SKM-1 treated with dmso at 0.1 percent for 144 hours (cell line): ENCODE measurements around the gene CGN.

Source experiments
- DNase-seq: peaks from one replicate; lab custom pipeline; 2025; ENCODE audit not compliant: unreplicated experiment; lab: John Stamatoyannopoulos, UW

Gene CGN, protein sequence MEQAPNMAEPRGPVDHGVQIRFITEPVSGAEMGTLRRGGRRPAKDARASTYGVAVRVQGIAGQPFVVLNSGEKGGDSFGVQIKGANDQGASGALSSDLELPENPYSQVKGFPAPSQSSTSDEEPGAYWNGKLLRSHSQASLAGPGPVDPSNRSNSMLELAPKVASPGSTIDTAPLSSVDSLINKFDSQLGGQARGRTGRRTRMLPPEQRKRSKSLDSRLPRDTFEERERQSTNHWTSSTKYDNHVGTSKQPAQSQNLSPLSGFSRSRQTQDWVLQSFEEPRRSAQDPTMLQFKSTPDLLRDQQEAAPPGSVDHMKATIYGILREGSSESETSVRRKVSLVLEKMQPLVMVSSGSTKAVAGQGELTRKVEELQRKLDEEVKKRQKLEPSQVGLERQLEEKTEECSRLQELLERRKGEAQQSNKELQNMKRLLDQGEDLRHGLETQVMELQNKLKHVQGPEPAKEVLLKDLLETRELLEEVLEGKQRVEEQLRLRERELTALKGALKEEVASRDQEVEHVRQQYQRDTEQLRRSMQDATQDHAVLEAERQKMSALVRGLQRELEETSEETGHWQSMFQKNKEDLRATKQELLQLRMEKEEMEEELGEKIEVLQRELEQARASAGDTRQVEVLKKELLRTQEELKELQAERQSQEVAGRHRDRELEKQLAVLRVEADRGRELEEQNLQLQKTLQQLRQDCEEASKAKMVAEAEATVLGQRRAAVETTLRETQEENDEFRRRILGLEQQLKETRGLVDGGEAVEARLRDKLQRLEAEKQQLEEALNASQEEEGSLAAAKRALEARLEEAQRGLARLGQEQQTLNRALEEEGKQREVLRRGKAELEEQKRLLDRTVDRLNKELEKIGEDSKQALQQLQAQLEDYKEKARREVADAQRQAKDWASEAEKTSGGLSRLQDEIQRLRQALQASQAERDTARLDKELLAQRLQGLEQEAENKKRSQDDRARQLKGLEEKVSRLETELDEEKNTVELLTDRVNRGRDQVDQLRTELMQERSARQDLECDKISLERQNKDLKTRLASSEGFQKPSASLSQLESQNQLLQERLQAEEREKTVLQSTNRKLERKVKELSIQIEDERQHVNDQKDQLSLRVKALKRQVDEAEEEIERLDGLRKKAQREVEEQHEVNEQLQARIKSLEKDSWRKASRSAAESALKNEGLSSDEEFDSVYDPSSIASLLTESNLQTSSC

DNA sequence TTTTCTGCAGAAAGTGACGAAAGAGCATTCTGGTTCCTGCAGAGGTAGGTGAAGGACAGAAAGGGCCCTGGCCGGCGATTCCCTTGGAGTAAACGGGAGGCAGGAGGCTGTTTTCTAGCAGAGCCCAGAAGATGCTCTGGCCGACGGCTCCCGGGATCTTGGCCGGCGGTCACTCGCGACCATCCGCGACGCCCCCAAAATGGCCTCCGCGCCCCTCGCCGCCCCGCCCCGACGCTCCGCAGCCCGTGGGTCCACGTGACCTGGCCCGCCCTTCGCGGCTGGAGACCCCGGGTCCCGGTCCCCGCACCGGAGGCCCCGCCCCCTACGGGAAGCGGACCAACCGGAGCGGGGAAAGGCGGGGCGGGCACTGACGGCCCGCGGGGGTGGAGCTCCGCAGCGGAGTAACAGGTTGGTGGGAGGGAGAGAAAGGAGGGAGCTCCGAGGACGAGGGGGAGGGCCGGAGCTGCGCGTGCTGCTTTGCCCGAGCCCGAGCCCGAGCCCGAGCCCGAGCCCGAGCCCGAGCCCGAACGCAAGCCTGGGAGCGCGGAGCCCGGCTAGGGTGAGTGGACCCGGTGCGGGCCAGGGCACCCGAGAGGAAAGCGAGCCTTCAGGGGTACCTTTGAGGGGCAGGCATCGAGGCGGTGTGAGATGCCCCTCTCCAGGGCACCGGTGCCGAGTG is at the start of gene CGN:
TSS of gene CGN (plus strand) at position 431 of the 679 bp plus-strand sequence. CDS start 7,133 bp downstream, outside the sequence.
- peak; percentile 94 for DNase-seq

DNA sequence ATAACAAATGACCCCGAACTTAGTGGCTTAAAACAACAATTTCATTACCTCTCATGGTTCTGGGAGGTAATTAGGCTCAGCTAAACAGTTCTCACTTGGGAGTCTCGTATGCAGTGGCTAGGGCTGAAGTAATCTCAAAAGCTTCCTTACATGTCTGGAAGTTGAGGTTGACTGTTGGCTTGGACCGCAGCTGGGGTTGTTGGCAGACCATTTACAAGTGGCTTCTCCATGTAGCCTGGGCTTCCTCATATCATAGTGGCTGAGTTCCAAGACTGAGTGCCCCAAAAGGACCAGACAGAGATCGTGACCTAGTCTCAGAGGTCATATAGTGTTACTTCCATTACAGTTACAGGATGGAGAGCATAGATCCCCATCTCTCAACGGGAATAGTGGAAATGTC is 49.5 kb upstream of the CGN start:
- peak; percentile 67 for DNase-seq

DNA sequence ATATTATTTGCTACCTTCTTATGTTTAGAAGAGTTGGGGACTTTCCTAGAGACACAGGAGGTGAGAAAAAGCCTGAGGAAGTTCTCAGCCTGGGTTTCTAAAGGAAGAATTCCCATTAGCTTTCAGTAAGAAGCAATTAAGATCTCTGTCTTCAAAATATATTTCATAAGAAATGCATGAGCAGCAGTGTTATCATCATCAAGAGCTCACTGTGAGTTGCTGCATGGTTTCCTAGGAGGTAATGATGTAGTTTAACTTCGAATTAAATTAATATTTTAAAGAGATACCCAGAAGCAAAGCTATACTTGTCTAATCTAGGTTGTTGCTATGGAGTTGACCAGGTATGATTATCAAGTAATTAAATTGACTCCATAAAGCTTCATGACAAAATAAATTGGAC is 46.2 kb upstream of the CGN start:
- no peak for DNase-seq

DNA sequence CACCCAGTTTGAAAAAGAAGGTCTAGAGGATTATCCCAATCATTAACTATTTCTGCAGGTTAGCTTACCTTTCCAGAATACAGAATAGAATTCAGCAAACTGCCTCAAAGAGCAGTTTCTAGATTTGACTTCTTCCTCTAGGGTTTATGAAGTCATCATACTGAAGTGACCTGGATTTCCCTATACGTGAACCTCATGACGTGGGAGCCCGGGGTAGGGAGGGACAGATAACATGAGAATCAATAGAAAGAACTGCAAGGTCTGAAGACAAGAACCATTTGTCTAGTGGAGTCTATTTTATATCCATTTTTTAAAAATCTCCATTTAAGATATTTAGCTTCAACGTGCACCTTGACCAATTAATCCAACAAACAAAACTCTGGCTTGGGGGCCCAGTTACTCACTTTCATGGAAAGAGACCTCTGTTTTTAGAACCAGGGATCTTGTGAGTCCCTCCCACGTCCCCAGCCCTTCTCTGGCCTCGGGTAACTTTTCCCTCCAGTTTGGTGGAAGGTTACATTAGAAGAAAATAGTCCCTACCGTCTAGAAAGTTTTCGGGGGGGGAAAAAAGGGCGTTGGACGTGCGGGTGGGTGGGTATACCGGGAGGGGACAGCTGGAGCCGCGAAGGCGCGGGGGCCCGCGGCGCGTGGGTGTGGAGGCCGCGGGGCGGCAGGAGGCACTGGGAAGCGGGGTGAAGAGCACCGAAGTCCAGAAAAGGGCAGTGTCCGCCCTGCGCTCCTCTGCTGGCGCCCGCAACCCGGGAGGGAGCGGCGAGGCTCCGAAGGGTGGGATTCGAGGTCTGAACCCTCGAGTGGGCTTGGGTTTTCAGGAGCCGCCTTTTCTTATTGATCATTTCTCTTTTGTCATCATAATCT is 38.1 kb upstream of the CGN start:
- no peak for DNase-seq

DNA sequence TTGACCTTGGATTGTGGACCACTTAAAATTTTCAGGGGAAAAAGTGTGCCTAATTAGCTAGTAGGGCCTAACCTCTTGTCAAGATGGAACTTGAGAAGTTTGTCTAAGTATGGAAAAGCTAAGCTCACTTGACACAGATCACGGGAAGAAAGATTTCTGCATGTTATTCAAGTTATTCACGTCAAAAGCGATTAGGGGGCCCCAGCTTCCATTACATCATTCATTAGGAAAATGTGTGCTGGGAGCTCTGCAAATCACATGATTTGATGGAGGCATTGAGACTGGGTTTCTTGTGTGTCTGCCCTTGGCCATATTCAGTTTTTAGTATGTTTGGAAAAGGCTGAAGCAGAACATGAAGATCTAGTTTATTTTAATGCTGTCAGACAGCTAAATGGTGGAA is 36.4 kb upstream of the CGN start:
- no peak for DNase-seq

DNA sequence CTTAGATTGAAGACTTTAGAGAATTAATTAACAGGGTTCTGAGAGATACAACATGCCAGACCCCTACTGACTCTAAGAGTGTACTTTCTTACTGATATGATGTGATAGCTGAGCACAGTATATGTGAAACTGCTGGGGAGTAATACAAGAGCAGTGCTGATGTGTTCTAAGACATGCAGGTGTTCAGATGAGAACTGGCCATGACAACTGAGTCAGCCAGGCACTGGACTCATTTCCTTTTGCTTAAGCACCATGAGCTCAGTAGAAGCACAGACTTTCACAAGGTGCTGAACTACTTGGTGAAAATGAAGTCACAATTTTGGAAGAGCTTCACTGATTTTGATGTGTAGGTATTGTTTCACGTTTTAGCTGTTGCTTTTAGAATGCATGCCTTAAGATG is 36.0 kb upstream of the CGN start:
- DNase-seq, result no peak

DNA sequence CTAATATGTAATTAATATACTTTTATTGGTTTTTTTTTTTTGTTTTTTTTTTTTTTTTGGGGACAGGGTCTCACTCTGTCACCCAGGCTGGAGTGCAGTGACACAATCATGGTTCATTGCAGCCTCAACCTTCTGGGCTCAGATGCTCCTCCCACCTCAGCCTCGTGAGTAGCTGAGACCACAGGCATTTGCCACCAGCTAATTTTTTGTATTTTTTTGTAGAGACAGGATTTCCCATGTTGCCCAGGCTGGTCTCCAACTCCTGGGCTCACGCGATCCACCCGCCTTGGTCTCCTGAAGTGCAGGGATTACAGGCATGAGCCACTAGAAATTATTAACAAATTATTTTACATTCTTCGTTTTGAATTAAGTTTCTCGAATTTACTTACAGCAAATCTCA is 35.1 kb upstream of the CGN start:
- no peak for DNase-seq

DNA sequence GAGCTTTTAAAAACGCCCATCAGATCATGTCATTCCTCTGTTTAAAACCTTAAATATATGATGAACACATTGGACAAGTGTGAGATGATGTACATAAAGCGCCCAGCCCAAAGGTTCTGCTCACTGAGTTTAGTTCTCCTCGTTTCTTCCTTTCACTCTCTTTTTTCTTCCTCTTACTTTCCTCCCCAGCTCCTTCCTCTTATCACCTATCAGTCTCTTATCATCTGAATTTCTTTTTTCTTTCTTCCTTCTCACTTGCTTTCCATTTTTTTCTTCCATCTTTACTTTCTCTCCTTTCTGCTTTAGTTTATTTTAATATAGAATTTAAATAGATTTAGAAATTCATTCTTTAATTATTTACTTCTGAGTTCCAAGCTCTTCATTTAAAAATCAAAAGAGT is 34.1 kb upstream of the CGN start:
- DNase-seq, result no peak

DNA sequence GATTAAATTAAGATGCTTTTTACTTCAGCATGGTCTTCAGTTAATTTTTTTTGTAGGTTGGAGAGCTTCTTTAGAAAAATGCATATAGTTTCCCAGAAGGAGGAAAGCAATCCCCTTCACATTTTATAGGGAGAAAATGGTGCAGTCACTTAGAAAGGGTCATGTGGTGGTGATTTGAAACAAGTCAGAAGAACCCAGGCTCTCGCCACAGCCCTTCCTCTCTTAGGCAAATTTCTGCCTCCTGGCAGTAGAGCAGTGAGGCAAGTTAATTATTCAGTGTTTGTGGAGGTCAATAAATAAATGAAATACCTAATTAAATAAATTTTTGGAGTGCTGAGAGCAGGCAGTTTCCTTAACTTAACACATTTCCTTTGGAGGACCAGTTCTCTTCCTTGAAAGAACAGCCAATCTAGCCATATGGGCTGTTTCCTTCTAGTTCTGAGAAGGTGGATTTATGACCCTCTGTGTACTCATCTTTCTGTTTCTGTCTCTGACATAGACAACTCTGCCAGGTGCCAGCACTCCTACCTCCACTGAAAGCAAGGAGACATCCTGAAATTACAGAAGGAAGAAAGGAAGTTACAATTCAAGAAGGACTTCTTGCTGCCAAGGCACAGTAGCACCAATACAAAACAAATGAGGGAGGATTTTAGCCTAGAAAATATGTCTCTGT is 32.9 kb upstream of the CGN start:
- no peak for DNase-seq

DNA sequence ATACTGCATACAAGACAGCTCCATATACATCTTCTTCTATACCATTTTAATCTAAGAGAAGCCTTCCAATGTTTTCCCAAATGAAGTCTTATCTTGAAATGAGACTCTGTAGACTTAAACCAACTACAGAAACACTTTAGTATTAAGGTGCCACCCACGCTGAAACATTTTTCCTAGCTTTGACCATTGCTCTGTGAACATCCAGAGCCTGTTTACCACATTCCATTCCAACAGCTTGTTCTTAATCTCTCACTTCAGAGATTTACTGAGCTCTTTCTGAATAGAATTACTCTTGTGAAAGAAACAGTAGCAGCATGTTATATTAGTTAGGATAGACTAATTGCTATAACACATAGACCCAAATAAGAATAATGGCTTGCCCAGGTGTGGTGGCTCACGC is 32.3 kb upstream of the CGN start:
- no peak for DNase-seq

DNA sequence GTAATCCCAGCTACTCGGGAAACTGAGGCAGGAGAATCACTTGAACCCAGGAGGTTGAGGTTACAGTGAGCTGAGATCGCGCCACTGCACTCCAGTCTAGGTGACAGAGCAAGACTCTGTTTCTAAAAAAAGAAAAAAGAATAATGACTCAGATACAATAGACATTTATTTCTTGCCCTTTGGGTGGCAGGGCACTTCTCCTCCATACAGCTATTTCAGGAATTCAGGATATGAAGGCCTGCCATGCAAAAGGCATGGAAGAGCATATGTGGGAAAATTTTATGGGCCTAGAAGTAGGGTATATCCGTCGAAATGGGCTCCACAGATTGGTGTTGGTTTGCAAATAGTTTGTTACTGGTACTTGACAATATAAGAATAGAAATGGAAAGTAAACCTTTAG is 31.7 kb upstream of the CGN start:
- DNase-seq, result no peak

DNA sequence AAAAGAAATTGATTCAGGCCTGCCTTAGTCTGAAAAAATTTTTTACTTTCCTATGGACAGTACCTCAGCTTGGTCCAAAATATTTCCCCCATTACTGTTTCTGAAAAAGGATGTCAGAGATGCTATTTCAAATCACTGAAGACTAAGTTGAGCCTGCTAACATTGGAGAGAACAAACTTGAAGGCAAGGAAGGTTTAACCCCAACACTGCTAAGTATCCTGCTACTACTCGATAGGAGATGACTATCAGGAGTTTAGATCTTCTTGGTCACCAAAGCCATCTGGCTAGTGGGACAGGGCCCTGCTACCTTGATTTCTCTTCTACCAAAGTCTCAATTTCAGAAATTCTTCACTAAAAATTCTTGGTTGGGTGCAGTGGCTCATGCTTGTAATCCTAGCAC is 29.2 kb upstream of the CGN start:
- no peak for DNase-seq

DNA sequence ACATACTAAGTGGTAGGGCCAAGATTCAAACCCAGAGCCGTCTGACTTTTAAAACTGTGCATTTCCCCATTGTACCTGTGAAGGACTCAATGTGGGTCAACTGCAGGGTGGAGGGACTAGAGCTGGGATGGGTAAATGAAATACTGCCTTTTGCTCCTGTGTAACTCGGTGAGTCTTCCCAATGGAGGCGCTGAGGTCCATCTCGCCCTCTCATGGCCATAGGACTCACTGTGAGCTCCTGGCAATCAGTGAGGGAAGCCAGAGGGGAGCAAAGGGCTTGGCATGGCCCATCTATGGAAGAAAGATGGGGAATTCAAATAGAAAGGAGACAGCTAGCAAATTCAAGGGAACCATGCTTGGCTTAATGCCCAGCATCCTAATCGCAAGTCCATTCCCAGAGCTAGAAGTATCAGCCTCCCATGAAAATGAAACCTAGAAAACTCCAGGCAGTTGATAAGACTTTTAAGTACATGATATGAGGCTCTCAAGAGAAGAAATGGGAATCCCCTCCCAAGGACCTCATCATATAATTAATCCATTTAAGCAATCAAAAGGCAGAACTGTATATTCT is 25.4 kb upstream of the CGN start:
- no peak for DNase-seq

DNA sequence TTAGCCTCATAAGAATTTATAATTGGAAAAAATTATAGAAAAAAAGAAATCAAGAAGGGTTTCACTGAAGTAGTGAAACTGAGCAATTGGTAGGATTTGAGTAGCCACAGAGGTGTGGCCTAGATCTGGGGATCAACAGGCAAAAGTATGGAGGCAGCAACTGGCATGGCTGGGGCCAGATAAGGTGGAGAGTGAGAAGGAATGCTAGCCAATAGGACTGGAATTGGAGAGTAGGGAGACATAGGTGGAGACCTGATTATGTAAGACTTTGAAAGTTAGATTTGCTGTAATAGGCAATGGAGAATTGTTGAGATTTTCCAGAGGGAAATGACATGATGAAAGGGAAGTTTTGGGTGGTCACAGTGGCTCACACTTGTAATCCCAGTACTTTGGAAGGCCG is 24.6 kb upstream of the CGN start:
- no peak for DNase-seq

DNA sequence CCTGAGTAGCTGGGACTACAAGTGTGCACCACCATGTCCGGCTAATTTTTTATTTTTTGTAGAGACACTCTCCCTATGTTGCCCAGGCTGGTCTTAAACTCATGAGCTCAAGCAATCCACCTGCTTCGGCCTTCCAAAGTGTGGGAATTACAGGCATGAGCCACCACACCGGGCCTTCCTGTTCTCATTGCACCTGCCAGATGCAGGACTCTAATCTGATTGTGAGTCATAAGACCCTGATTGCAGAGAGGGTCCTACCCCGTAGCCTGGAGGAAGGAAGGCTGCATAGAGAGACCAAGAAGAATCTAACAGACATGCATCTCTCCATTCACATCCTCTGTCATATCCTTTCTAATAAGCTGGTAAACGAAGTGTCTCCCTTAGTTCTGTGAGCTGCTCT is 19.5 kb upstream of the CGN start:
- no peak for DNase-seq

DNA sequence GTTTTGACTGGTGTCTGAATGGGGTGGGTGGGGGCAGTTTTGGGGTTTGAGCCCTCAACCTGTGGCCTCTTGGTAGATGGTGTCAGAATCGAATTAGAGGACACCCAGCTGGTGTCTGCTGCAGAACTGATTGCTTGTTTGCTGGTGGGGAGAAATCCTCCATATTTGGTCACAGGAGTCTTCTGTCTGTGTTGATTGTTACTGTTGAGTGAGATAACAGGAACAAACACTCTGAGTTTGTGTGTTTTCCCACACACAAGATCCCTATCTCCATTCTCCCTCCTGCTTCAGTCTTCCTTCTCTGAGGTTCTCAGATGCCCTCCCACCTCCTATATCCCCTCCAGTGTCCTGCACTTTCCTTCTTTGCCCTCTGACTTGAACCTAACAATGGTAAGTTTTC is 19.1 kb upstream of the CGN start:
- no peak for DNase-seq

DNA sequence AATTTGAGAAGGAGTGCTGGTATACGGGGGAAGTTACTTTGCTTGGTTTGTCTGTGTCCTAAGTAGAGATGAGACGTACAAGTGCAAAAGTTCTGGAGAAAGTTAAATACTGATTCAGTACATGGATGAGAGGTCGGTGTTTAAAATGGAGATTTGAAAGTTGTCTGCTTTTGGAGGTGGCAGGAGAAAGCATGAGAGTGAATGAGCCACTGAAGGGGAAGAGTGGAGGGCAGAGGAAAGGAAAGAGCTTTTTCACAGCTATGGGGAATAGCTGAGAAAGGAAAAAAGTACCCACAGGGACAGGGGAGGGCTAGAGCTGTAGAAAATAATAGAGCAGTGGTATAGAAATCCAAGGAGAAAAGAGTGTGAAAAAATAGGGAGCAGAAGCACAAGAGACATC is 18.1 kb upstream of the CGN start:
- DNase-seq, result no peak

DNA sequence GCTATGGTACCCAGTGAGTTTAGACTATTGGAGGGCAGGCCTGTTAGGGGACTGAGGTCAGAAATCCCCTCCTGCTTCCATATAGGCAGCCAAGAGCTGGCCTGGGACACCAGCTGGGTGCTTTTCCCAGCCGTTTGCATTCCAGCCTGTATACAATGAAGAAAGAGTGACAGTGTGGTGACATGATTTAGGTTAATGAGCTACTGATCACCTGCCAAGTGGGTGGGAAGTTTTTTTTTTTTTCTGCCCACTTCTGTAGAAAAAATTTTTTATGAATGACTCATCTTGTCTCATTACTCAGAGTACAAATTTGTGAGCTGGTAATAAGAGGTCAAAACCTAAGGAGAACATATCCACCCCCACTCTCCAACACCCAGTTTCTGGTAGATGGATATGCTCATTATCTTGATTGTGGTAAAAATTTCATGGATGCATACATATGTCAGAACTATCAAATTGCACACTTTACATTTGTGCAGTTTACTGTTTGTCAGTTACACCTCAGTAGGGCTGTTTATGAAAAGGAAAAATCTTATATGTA is 16.4 kb upstream of the CGN start:
- DNase-seq, result no peak

DNA sequence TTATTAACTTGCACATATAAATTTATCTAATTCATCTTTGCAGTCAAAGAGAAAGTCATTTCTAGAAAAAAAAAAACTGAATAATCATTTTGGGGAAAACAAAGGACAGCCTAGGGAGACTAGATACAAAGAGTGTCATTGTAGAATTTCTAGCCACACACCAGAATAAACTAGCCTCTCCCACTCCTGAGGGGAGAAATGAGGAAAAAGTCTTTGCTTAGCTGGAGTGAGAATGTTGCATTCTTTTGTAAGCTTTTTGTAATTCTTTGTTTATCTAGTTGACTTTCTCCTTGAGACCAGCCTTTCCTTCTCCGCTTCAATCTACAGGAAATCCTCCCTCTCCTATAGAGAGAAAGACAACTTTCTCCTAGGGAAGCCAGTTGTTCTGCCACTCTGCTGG is 15.9 kb upstream of the CGN start:
- no peak for DNase-seq
